GM21737 (cell line): Measurements from ENCODE around the gene WNT3A.

Experiments used
- ATAC-seq: cut with Tn5 transposase; IDR thresholded peaks from one replicate; pipeline ENCODE4 v1.9.1; 2021; ENCODE audit warnings: mild to moderate bottlenecking, moderate library complexity; ENCODE audit not compliant: unreplicated experiment

Gene WNT3A

GRCh38 chr1:228081578-228082213 is 74.9 kb downstream of the WNT3A start:
- peak; percentile 11 for ATAC-seq

- ATAC-seq = peak; percentile 75
These were observed 75.6 kb downstream of the WNT3A start, which contains the start of gene ARF1 for GRCh38 chr1:228082214-228082917. Gene ARF1 (plus strand): TSS chr1:228082708. CDS start chr1:228097115, 14,407 bp downstream.

DNA sequence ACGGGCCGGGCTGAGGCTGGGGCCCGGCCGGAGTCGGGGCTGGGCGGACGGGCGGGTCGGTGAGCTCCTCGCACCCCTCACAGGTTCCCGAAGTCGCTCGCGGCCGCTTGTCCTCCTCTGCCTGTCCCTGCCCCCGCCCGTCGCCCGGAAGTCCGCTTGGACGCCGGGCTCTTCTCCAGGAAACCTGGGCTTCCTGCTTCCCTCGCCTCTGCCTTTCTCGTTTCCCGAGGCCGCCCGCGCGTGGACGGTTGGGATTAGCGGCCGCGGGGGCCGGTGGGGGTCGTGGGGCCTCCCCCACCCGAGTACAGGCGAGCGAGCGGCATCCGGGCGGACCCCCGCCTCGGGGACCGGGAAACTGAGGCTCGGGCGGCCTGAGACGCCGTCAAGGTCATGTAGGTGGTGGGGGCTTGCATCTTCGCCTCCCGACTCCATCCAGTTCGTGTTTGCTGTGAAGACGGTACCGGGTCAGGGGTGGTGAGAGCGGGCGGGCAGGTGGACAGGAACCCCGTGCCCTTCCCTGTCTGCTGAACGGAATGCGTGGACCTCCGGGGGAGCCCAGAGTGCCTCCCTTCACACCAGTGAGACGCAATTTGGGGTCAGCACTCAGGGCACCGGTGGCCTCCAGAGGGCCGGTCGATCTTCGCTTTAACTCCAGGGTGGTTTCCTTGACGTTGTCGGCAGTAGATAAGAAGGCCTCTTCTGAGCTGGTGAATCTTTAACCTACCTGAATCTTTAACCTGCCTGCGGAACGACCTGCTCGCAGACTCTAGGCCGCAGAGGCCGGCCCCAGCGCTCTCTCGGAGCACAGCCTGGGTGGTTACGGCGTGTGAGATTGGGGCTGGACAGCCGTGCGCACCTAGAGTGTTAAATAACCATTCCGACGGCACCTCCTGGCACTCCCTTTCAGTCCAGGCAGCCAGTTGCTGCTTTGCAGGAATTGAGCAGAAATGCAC is 76.4 kb downstream of the WNT3A start:
- peak; percentile 15 for ATAC-seq

GRCh38 chr1:228083871-228084278 is 77.1 kb downstream of the WNT3A start:
- no peak for ATAC-seq

DNA sequence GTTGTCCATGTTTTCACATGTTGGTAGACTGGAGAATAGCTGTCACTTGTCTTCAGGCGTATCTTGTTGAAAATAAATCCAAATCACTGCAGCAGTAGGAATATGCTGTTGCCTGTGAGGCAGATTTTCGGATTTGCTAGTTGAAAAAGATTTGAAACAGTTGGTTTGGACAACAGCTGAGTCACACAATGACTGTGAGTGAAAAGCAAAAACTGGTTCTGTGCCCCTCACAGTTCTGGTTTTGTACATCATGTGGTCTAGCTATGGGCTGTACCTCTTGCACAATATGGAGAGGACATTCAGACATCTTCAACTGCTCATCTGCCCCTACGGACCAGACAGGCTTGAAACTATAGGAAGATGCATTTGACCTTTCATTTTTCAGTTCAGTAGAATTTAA is 77.5 kb downstream of the WNT3A start:
- no peak for ATAC-seq

DNA sequence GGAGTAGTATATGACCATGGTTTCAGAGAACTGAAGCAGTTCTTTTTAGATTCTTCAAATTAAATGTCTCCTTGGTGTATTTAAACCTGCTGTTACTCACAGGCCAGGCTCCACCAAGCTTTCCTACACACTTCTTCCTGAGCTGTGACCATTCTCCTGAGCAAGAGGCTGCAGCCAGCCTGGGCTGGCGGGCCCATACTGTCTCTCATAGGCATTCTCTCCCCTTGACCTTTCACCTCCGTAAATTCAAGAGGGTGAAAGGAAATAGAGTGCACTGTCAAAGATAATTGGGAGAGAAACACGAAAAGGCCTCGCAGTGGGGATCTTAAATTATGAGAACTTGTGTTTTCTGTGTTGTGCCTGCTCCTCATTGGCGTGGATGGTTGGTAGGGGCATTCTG is 78.0 kb downstream of the WNT3A start:
- no peak for ATAC-seq

DNA sequence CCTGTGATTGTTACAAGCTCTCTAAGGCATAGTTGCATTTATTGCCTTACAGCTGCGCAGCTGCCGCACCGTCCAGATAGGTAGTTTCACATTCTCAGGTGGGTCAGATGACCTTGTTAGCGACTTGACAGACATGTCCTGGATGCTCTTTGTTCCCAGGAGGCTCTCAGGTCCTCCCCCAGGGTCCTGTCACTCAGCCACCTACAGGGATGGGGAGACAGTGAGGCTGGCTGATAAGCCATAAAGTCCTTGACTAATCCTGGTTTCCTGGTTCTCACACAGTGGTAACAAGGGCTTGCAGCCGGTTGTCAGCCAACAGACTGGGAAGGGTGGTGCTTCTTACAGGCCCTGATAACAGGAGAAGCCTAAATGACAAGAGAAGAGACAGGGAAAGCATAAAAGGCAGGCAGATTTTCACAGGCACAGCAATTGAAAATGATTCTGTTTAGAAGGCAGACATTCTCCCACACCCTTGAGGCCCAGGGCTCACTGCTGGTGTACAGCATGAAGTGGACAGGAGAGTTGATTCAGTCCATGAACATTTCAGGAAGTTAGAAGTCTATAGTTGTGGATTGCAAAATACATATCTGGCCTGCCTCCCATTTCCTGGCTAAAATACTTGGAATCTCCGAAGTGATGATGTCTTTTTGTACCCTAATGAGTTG is 78.6 kb downstream of the WNT3A start:
- ATAC-seq = no peak

GRCh38 chr1:228087771-228088251 is 81.0 kb downstream of the WNT3A start:
- no peak for ATAC-seq

DNA sequence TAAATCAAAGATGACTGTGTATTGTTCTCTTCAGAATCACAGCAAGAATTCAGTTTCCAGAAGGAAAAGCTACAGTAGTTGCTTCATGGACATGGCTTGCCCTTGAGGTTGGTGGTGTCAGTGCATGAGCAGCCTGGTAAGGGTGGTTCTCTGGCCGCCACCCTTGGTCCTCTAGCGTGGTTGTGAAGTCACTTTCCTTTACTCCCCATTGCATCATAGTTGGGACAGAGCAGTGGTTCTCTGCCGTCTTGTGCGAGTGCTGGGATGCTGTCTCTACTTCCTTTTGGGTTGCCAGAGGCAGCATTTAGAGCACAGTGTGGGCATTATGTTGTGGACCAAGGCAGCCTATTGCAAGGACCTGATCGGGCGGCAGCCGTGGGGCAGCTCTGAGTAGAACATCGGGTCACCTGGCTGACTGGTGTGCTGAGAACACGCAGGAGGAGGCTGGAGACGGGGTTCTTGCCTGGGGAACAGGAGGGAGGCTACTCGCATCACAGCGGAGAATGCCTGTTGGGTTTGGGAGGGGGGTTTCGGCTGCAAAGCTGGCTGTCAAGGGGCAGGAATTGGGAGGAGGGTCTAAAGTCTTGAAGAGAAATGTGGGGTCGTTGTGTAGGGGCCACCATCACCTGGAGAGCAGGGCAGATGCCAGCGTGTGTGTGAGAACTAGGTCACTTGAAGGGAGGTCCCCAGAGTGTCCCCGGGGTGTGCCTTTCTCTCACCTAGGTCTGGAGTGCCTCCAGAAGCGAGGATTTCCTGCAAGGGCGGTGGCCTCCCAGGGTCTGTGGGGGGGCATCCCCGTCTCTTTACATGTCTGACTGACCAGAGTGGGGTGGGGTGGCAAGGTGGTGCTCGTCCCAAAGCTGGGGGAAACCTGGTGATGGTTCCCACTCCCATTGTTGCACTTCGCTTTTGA is 82.0 kb downstream of the WNT3A start:
- no peak for ATAC-seq

DNA sequence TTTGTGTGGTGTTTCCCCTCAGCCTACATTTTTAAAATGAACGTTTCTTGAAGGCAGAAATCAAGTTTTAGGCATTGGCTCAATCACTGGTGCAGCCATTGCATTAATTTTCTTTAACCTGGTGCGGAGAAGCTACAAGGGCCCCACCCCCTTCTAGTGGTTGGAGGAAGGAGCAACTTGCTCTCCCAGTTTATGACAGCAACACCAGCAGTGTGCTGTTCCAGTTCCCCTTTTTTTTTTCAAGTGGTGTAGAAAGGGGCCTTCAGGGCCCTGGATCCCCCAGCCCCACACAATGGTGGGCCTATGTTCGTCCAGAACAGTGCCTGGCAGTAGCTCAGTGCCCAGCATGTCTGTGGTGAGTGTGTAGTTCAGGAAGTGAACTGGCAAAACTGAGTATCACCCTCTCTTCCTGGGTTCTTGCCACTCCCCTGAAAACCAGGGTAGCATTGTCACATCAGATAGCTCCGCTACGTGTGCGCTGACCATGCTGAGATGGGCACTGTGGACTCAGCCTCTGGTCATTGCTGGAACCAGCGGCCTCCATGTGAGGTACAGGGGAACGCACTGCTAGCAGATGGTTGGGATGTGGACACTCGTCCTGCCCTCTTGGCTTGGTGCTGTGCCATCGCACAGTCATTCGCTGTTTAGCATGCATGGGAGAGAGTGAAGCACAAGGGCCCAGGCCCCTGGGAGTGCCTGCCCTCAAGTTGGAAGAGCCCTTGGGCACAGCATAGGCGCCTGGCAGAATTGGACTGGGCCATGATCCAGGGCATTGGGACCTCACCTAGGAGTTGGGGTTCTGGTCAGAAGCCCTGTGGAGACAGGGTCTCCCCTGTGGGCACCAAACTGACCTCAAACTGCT is 83.0 kb downstream of the WNT3A start:
- no peak for ATAC-seq

DNA sequence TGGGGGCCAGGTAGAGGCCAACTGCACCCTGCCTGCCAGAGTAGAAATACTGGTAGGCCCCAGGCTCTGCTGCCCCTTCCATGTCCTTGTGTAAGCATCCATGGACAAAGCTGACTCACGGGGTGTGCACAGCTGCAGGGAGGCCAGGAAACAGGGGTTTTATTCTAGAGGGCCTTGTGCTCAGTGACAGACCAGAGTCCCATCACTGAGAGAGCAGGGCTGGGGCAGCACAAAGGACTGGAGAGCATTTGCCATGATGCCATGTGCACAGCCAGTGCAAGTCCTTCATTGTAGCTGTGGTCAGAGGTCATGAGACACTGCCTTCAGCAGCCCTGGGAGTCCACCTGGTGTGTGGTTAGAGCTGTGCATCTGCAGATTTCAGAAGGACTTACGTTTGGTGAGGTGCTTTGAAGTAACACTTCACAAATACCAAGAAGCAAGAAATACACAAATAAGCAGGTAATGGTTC is 83.8 kb downstream of the WNT3A start:
- ATAC-seq = no peak

GRCh38 chr1:228091084-228091483 is 84.3 kb downstream of the WNT3A start:
- ATAC-seq = no peak

GRCh38 chr1:228092342-228093049 is 85.7 kb downstream of the WNT3A start:
- no peak for ATAC-seq

GRCh38 chr1:228093050-228093906 is 86.5 kb downstream of the WNT3A start:
- ATAC-seq = no peak

- no peak for ATAC-seq
These were observed 87.7 kb downstream of the WNT3A start for GRCh38 chr1:228094432-228095016.

- no peak for ATAC-seq
These were observed 88.4 kb downstream of the WNT3A start for GRCh38 chr1:228095161-228095560.

DNA sequence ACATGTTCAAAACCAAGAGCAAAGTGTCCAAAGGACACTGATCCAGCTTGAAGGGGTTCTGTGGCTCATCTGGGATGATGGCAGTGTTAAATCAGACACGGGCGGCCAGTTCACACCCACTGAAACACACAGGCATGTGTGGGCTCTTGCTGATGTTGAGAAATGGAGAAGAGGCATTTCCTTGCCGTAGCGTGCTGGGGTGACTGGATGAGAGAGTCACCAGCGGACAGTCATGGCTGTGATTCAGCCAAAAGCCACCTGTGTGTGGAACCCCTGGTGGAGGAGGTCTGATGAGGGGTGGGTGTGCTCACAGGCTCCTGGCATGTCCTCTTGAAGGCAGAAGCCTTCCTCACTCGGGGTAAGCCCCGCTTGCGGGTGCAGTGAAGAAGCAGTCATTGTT is 89.1 kb downstream of the WNT3A start:
- no peak for ATAC-seq
